ENCODE data around the gene NFKBIE.

The NFKBIE gene

GRCh38 chr6:44224029-44224964, 41.1 kb downstream of the NFKBIE start:
- DNase-seq: no peak

- peak; percentile 71 for DNase-seq
Observed at GRCh38 chr6:44223319-44224028, 41.9 kb downstream of the NFKBIE start, which contains the start of gene SLC29A1. TSS of gene SLC29A1 (plus strand) at chr6:44223595. CDS start at chr6:44227314, 3,719 bp downstream.

- no peak for DNase-seq
Observed at GRCh38 chr6:44222486-44223318, 42.6 kb downstream of the NFKBIE start.

GRCh38 chr6:44221961-44222335, 43.4 kb downstream of the NFKBIE start:
- no peak for DNase-seq

GRCh38 chr6:44221291-44221960, 43.9 kb downstream of the NFKBIE start:
- peak; percentile 90 for DNase-seq

- DNase-seq: no peak
Observed at GRCh38 chr6:44220913-44221290, 44.4 kb downstream of the NFKBIE start.

GRCh38 chr6:44219815-44220784, 45.3 kb downstream of the NFKBIE start:
- no peak for DNase-seq

- peak; percentile 33 for DNase-seq
Observed at GRCh38 chr6:44219053-44219814, 46.1 kb downstream of the NFKBIE start.

GRCh38 chr6:44217332-44218143, 47.8 kb downstream of the NFKBIE start:
- no peak for DNase-seq

GRCh38 chr6:44216677-44217331, 48.5 kb downstream of the NFKBIE start, which contains the start of gene MYMX:
TSS of gene MYMX (plus strand) at chr6:44216926. CDS start at chr6:44217472, 546 bp downstream.
- DNase-seq: peak; percentile 9

GRCh38 chr6:44214307-44214706, 51.0 kb downstream of the NFKBIE start:
- DNase-seq: no peak

- no peak for DNase-seq
Observed at GRCh38 chr6:44211284-44211683, 54.1 kb downstream of the NFKBIE start.

Measured in COR-L47 (cell line).